CD14-positive monocyte (primary cell): ENCODE measurements around the gene SELENOO. TPM values are rescaled to one million over a fixed set of nuclear protein-coding genes. Genes with fewer than 3 reads are reported as not detected.

Source experiments
- DNase-seq, 3 donors: peaks; one replicate each; pipeline ENCODE4 v3.0.0-alpha.2; 2011 to 2022
- H2AFZ ChIP-seq: 2 replicates; pipeline ENCODE4 v1.6.0; 2012; ENCODE audit warnings: mild to moderate bottlenecking, low read depth, low read length, inconsistent platforms; ENCODE audit not compliant: insufficient read depth, poor library complexity, severe bottlenecking
- H3K27ac ChIP-seq, 2 donors: 1 replicate in 1 of 2; 2 replicates in 1 of 2; pipeline ENCODE4 v1.5.1; 2012 to 2013; ENCODE audit warnings: low read length in 2 of 2, control low read depth in 1 of 2, inconsistent platforms in 1 of 2, low read depth in 1 of 2, mild to moderate bottlenecking in 1 of 2
- H3K27me3 ChIP-seq, 2 donors: one replicate each; pipeline versions ENCODE4 v1.6.0 to v1.6.1; 2011 to 2013; ENCODE audit warnings: low read length in 2 of 2; ENCODE audit not compliant: control insufficient read depth in 2 of 2, insufficient read depth in 2 of 2
- H3K36me3 ChIP-seq, 2 donors: replicated peaks in 1 of 2; 1 replicate in 1 of 2; 2 replicates in 1 of 2; pipeline versions ENCODE4 v1.5.1 to v1.6.1; 2012 to 2013; ENCODE audit warnings: low read length in 2 of 2, control low read depth in 1 of 2, inconsistent platforms in 1 of 2, mild to moderate bottlenecking in 1 of 2; ENCODE audit not compliant: insufficient read depth in 2 of 2, control insufficient read depth in 1 of 2
- H3K4me1 ChIP-seq, 2 donors: 1 replicate in 1 of 2; 2 replicates in 1 of 2; pipeline versions ENCODE4 v1.5.1 to v1.6.1; 2012 to 2013; ENCODE audit warnings: low read length in 2 of 2, control low read depth in 1 of 2, inconsistent platforms in 1 of 2, mild to moderate bottlenecking in 1 of 2, moderate library complexity in 1 of 2; ENCODE audit not compliant: insufficient read depth in 2 of 2, control insufficient read depth in 1 of 2
- H3K4me2 ChIP-seq: replicated peaks from 2 replicates; pipeline ENCODE3; 2012; ENCODE audit warnings: low read length, moderate library complexity, mild to moderate bottlenecking; ENCODE audit not compliant: poor library complexity, severe bottlenecking; ENCODE audit errors: extremely low read depth
- H3K4me3 ChIP-seq, 3 experiments: fragments of 200-600 bp in 1 of 3; sonication (generic) in 1 of 3; replicated peaks in 1 of 3; 1 replicate in 2 of 3; 2 replicates in 1 of 3; pipeline ENCODE4 v1.5.1; 2011 to 2013; ENCODE audit warnings: low read length in 3 of 3, mild to moderate bottlenecking in 3 of 3, control low read depth in 2 of 3, low read depth in 2 of 3, inconsistent platforms in 1 of 3, moderate library complexity in 1 of 3
- H3K79me2 ChIP-seq: 2 replicates; pipeline ENCODE4 v1.6.0; 2012; ENCODE audit warnings: mild to moderate bottlenecking, control low read depth, inconsistent platforms, low read length, moderate library complexity; ENCODE audit not compliant: insufficient read depth
- H3K9ac ChIP-seq: 2 replicates; pipeline ENCODE4 v1.6.0; 2017; ENCODE audit warnings: low read length, mild to moderate bottlenecking; ENCODE audit not compliant: insufficient read depth, poor library complexity, severe bottlenecking
- H3K9me3 ChIP-seq, 2 donors: replicated peaks in 1 of 2; 1 replicate in 1 of 2; 2 replicates in 1 of 2; pipeline versions ENCODE4 v1.5.1 to v1.6.1; 2012 to 2013; ENCODE audit warnings: low read length in 2 of 2, control low read depth in 1 of 2; ENCODE audit not compliant: control insufficient read depth in 1 of 2, insufficient read depth in 1 of 2
- H4K20me1 ChIP-seq: 2 replicates; pipeline ENCODE4 v1.6.0; 2012; ENCODE audit warnings: mild to moderate bottlenecking, low read length, control low read depth, moderate library complexity; ENCODE audit not compliant: insufficient read depth
- H3K27ac Mint-ChIP-seq, 7 donors: one replicate each; pipeline ENCODE4 v1.8.0; 2020; ENCODE audit warnings: mild to moderate bottlenecking in 7 of 7, mixed read lengths in 7 of 7, moderate library complexity in 6 of 7, inconsistent platforms in 2 of 7
- H3K27me3 Mint-ChIP-seq, 3 donors: one replicate each; pipeline ENCODE4 v1.8.0; 2021 to 2022; ENCODE audit warnings: low read depth in 3 of 3, mild to moderate bottlenecking in 3 of 3, mixed read lengths in 3 of 3, moderate library complexity in 3 of 3, inconsistent platforms in 1 of 3
- H3K36me3 Mint-ChIP-seq, 2 donors: one replicate each; pipeline ENCODE4 v1.8.0; 2020; ENCODE audit warnings: mixed read lengths in 2 of 2, inconsistent platforms in 1 of 2, mild to moderate bottlenecking in 1 of 2
- H3K4me1 Mint-ChIP-seq: one replicate; pipeline ENCODE4 v1.8.0; 2020; ENCODE audit warnings: mild to moderate bottlenecking, mixed read lengths
- H3K4me3 Mint-ChIP-seq, 2 donors: one replicate each; pipeline ENCODE4 v1.8.0; 2020; ENCODE audit warnings: mild to moderate bottlenecking in 2 of 2, mixed read lengths in 2 of 2, moderate library complexity in 1 of 2
- H3K9me3 Mint-ChIP-seq, 7 donors: one replicate each; pipeline ENCODE4 v1.8.0; 2020 to 2022; ENCODE audit warnings: mixed read lengths in 7 of 7, mild to moderate bottlenecking in 6 of 7, moderate library complexity in 6 of 7, inconsistent platforms in 2 of 7
- WGBS: methylation state at CpG from one replicate; pipeline ENCODE4 v1.1.5; 2013; ENCODE audit warnings: missing lambda C conversion rate; ENCODE audit not compliant: insufficient coverage; 5-methylcytosine and 5-hydroxymethylcytosine counted together
- intact Hi-C, 2 donors: fragments of 100-400 bp; cut with micrococcal nuclease; formaldehyde crosslinking; loops; one replicate each; pipeline versions ENCODE4 v1.15.0 to v1.15.1; 2023
- polyA plus RNA-seq, 3 donors: library from polyadenylated mRNA; depleted of rRNA in 1 of 3; unstranded in 2 of 3; stranded (reverse) in 1 of 3; fragments of 300-500 nt in 2 of 3; fragments of >200 nt in 1 of 3; fragmentation: Illumina TruSeq in 2 of 3; gene quantifications; 1 replicate in 2 of 3; 2 replicates in 1 of 3; pipeline ENCODE4 v1.2.3, GENCODE V29; 2012 to 2021
- TF ChIP-seq, protein P1 (sequence below): fragments of 200-600 bp; IDR thresholded peaks from one replicate; pipeline ENCODE4 v1.8.0; 2022; ENCODE audit warnings: antibody characterized with exemption, mild to moderate bottlenecking

Gene SELENOO
- polyA plus RNA-seq, 3 donors = 2.7 to 76.9 (median 8.7) TPM

DNA sequence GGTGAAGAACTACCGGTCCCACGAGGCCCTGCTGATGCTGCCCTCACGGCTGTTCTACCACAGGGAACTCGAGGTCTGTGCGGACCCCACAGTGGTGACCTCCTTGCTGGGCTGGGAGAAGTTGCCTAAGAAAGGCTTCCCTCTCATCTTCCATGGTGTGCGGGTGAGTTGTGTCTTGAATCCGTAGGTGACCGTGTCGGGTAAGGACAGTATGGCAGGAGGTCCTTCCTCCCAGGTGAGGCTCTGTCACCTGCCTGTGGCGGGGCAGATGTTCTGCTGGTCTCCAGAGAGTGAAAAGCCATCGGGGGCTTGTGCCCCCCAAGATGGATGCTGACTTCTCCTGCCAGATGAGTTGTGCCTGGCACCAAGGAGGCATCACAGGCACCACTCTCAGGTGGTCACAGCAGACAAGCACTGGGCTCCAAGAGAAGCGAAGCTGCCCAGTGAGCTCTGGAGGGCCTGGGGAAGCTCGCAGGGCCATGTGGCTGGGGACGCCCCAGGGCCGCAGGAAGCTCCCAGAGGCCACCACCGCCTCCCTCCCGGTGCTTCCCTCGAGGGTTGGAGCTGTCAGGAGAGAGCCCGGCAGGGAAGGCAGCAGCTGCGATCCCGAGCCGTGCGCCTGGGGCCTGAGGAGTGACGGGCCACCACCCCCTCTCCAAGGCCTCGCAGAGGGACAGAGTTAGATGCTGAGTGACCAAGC is 47.6 kb upstream of the SELENOO start:
- no peak for DNase-seq
- Mint-ChIP-seq H3K27me3 (peaks cover 0 to 5% (median 4%) of the 10 kb centered on the region in 3 donors), H3K4me3 (no peak overlapping the region), H3K27ac (no peak overlapping the region), H3K9me3 (no peaks in the 10 kb centered on the region), H3K36me3 (no peaks in the 10 kb centered on the region), H3K4me1 (peaks cover 13% of the 10 kb centered on the region)
- no peak overlapping the region for H3K4me3 ChIP-seq
- H2AFZ ChIP-seq = no peak overlapping the region
- no peaks in the 10 kb centered on the region for H3K36me3 ChIP-seq
- H4K20me1 ChIP-seq = no peaks in the 10 kb centered on the region
- no peak overlapping the region for H3K4me2 ChIP-seq
- H3K4me1 ChIP-seq = peaks cover 8 to 10% of the 10 kb centered on the region in 2 donors
- no peak overlapping the region for H3K27ac ChIP-seq
- H3K9me3 ChIP-seq = no peaks in the 10 kb centered on the region
- 90% methylated on average over 17 of the region's 25 CpGs for WGBS
- TF ChIP-seq, protein P1, sequence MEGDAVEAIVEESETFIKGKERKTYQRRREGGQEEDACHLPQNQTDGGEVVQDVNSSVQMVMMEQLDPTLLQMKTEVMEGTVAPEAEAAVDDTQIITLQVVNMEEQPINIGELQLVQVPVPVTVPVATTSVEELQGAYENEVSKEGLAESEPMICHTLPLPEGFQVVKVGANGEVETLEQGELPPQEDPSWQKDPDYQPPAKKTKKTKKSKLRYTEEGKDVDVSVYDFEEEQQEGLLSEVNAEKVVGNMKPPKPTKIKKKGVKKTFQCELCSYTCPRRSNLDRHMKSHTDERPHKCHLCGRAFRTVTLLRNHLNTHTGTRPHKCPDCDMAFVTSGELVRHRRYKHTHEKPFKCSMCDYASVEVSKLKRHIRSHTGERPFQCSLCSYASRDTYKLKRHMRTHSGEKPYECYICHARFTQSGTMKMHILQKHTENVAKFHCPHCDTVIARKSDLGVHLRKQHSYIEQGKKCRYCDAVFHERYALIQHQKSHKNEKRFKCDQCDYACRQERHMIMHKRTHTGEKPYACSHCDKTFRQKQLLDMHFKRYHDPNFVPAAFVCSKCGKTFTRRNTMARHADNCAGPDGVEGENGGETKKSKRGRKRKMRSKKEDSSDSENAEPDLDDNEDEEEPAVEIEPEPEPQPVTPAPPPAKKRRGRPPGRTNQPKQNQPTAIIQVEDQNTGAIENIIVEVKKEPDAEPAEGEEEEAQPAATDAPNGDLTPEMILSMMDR = no peak
- intact Hi-C loops = no loop called here
- no peaks in the 10 kb centered on the region for H3K79me2 ChIP-seq
- H3K27me3 ChIP-seq = no peaks in the 10 kb centered on the region
- H3K9ac ChIP-seq = no peak overlapping the region

DNA sequence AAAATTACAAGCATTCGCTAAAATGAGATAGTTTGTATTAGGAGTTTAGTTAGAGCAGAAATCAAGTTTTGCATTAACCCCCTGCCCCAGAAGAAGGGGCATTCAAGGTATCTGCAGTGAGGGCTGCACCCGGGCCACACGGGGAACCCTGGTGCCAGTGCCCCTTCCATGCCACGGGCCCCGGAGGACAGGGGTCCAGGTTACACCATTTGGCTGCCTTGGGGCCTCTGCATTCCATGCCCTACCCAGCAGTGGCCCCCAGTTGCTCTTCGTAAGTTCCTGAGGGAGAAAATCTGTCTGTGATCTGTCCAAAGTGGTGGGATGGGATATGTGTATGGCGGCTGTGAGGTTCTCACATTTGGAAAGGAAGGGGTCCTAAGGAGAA is 47.1 kb upstream of the SELENOO start:
- Mint-ChIP-seq H3K36me3 (no peaks in the 10 kb centered on the region), H3K27ac (no peak overlapping the region), H3K27me3 (peaks cover 4 to 5% (median 4%) of the 10 kb centered on the region in 3 donors)

More for the DNA sequence above, 47.1 kb upstream of the SELENOO start:
- no peak for DNase-seq
- Histone ChIP-seq H3K27ac (no peak overlapping the region), H3K9ac (no peak overlapping the region), H3K79me2 (no peaks in the 10 kb centered on the region), H3K4me2 (no peak overlapping the region), H2AFZ (no peak overlapping the region), H3K27me3 (no peaks in the 10 kb centered on the region), H3K4me1 (peaks cover 4% of the 10 kb centered on the region in 2 donors), H3K36me3 (no peaks in the 10 kb centered on the region), H4K20me1 (no peaks in the 10 kb centered on the region), H3K4me3 (no peak overlapping the region), H3K9me3 (no peaks in the 10 kb centered on the region)
- WGBS = 93% methylated on average over 7 of the region's 7 CpGs
- intact Hi-C loops = no loop called here
- Mint-ChIP-seq H3K4me3 (no peak overlapping the region), H3K9me3 (no peaks in the 10 kb centered on the region), H3K4me1 (peaks cover 8% of the 10 kb centered on the region)
- TF ChIP-seq, protein P1 = no peak
